H1 (cell line): ENCODE data around the gene TP53I11. TPM values are rescaled to one million over a fixed set of nuclear protein-coding genes. Genes with fewer than 3 reads are reported as not detected.

Experiments used
- BCL11A ChIP-seq, 2 experiments: IDR thresholded peaks; one replicate each; pipeline ENCODE4 v1.6.1; 2011; ENCODE audit warnings: low read depth in 2 of 2, low read length in 2 of 2, mild to moderate bottlenecking in 2 of 2
- CBX8 ChIP-seq: fragments of 300-800, 300-1000 bp; sonication (generic); IDR thresholded peaks from 2 replicates; pipeline ENCODE4 v1.7.1; 2016; ENCODE audit warnings: low read depth, low read length, borderline replicate concordance
- JUN ChIP-seq: IDR thresholded peaks from 2 replicates; pipeline ENCODE4 v1.6.1; 2011; ENCODE audit warnings: low read depth, mild to moderate bottlenecking, improper control_type of control experiment, low read length
- NANOG ChIP-seq: IDR thresholded peaks from 2 replicates; pipeline ENCODE4 v1.6.1; 2011; ENCODE audit warnings: low read length, low read depth, mild to moderate bottlenecking, inconsistent platforms; ENCODE audit not compliant: insufficient read depth, poor library complexity, severe bottlenecking
- polyA plus RNA-seq, 7 experiments: library from polyadenylated mRNA; depleted of rRNA in 3 of 7; stranded (reverse) in 5 of 7; unstranded in 2 of 7; fragments of >200 nt in 5 of 7; fragments of 200-250 nt in 2 of 7; gene quantifications; 1 replicate in 5 of 7; 2 replicates in 1 of 7; 4 replicates in 1 of 7; pipeline versions ENCODE4 v1.2.1 to v1.2.3, GENCODE V29; 2011 to 2013; ENCODE audit warnings: missing spikeins in 2 of 7, mixed read lengths in 2 of 7
- total RNA-seq: library from RNA; stranded (reverse); fragmentation: NEBNext Ultra II Directional; extraction: Animal tissue kit (Norgen Biotek cat#: 25700); gene quantifications from 2 replicates; pipeline ENCODE4 v1.2.1, GENCODE V29; 2021
- TF ChIP-seq, protein P1 (sequence below), 3 experiments: IDR thresholded peaks; 1 replicate in 2 of 3; 2 replicates in 1 of 3; pipeline versions ENCODE4 v1.5.1 to v1.6.1; 2011; ENCODE audit warnings: low read length in 3 of 3, mild to moderate bottlenecking in 3 of 3, inconsistent platforms in 2 of 3, low read depth in 1 of 3, moderate library complexity in 1 of 3; ENCODE audit not compliant: insufficient read depth in 1 of 3; ENCODE audit errors: control extremely low read depth in 1 of 3

Gene TP53I11
- total and polyA plus RNA-seq, 2 of the 8 experiments (the other 6 are each of a cell fraction or from before 2014, with no cell fraction given): 34.0 to 46.3 TPM

DNA sequence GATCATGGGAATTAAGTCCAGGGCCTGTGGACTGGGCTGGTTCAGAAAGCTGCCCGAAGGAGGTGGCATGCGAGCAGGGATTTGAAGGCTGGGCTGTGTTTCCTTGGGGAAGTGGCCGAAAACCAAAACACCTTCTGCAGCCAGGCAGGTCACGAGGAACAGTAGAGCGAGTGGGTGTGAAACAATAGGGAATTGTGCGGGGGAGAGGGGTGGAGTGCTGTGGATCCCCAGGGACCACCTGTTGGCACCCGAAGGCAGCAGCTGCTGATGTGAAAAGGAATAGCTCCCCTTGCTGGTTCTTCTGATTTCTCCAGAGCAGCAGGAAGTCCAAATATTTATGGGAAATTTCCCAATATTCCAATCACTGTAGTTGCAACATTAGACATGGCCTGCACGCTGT is 24.6 kb downstream of the TP53I11 start (continued):
- TF ChIP-seq NANOG: no peak
- no peak for TF ChIP-seq CBX8
- no peak for TF ChIP-seq JUN
- no peak for TF ChIP-seq BCL11A (IDR thresholded peaks at IDR 0.05; ENCODE audit: low read depth in 2 of 2, low read length in 2 of 2)
- TF ChIP-seq, protein P1, sequence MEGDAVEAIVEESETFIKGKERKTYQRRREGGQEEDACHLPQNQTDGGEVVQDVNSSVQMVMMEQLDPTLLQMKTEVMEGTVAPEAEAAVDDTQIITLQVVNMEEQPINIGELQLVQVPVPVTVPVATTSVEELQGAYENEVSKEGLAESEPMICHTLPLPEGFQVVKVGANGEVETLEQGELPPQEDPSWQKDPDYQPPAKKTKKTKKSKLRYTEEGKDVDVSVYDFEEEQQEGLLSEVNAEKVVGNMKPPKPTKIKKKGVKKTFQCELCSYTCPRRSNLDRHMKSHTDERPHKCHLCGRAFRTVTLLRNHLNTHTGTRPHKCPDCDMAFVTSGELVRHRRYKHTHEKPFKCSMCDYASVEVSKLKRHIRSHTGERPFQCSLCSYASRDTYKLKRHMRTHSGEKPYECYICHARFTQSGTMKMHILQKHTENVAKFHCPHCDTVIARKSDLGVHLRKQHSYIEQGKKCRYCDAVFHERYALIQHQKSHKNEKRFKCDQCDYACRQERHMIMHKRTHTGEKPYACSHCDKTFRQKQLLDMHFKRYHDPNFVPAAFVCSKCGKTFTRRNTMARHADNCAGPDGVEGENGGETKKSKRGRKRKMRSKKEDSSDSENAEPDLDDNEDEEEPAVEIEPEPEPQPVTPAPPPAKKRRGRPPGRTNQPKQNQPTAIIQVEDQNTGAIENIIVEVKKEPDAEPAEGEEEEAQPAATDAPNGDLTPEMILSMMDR (IDR thresholded peaks at IDR 0.05; ENCODE audit: control extremely low read depth in 1 of 3, insufficient read depth in 1 of 3, low read depth in 1 of 3, low read length in 3 of 3): no peak
